GM12878 (cell line): ENCODE data around the gene GUCA2A. TPM values are rescaled to one million over a fixed set of nuclear protein-coding genes. Genes with fewer than 3 reads are reported as not detected.

Experiments used
- ATAC-seq: fragments of 200-7000 bp; cut with Tn5 transposase; 3 replicates; pipeline ENCODE4 v1.9.1; 2020; ENCODE audit warnings: mild to moderate bottlenecking, moderate library complexity
- BruUV-seq: library from RNA; stranded (reverse); fragments of 400-500 nt; replicated peaks from 2 replicates; lab custom pipeline; 2021; lab: Mats Ljungman, UMichigan
- CTCF ChIA-PET: fragments of 300-600 bp; sonication (Branson Sonifier 250); formaldehyde crosslinking; extraction: SDS; loops from one replicate; lab custom pipeline; 2021; ENCODE audit warnings: inconsistent platforms; lab: Yijun Ruan, JAX
- POLR2A ChIA-PET: fragments of 350-600 bp; formaldehyde crosslinking; extraction: SDS; loops from one replicate; lab custom pipeline; 2021; ENCODE audit warnings: inconsistent platforms; lab: Charles Lee
- RAD21 ChIA-PET: fragments of 300-600 bp; sonication (Branson Sonifier 250); formaldehyde crosslinking; loops from one replicate; lab custom pipeline; 2023; ENCODE audit warnings: antibody characterized with exemption; ENCODE audit not compliant: unreplicated experiment; lab: Charles Lee
- SMC1A ChIA-PET: fragments of 300-600 bp; sonication (Branson Sonifier 250); formaldehyde crosslinking; loops from one replicate; lab custom pipeline; 2023; ENCODE audit not compliant: unreplicated experiment, uncharacterized antibody; lab: Charles Lee
- DNase-seq: peaks from one replicate; pipeline ENCODE4 v3.0.0-alpha.2; 2011; ENCODE audit warnings: low read depth, low spot score
- FAIRE-seq: peaks from 3 replicates; lab custom pipeline; 2011; peaks lifted over from hg19 to GRCh38; lab: Jason Lieb, UNC
- H2AFZ ChIP-seq: 2 replicates; pipeline ENCODE4 v1.6.0; 2011; ENCODE audit warnings: low read depth, low read length, control low read depth; ENCODE audit not compliant: control insufficient read depth
- H3K27ac ChIP-seq: 2 replicates; pipeline ENCODE4 v1.5.1; 2011; ENCODE audit warnings: control low read depth; ENCODE audit not compliant: control insufficient read depth, insufficient read depth
- H3K27me3 ChIP-seq, 2 experiments: replicated peaks in 1 of 2; 2 replicates each; pipeline versions ENCODE4 v1.6.0 to v1.6.1; 2011; ENCODE audit warnings: low read length in 1 of 2; ENCODE audit not compliant: control insufficient read depth in 2 of 2, insufficient read depth in 2 of 2
- H3K36me3 ChIP-seq, 2 experiments: 2 replicates each; pipeline ENCODE4 v1.5.1; 2011; ENCODE audit warnings: low read length in 1 of 2; ENCODE audit not compliant: control insufficient read depth in 2 of 2, insufficient read depth in 2 of 2
- H3K4me1 ChIP-seq: 2 replicates; pipeline ENCODE4 v1.6.1; 2011; ENCODE audit warnings: mild to moderate bottlenecking, low read length, moderate library complexity, mixed read lengths; ENCODE audit not compliant: control insufficient read depth, insufficient read depth
- H3K4me2 ChIP-seq: 2 replicates; pipeline ENCODE4 v1.6.0; 2011; ENCODE audit warnings: control low read depth; ENCODE audit not compliant: control insufficient read depth, insufficient read depth
- H3K4me3 ChIP-seq: fragments of 200-600 bp; sonication (generic); 2 replicates; pipeline ENCODE4 v1.5.1; 2016
- H3K79me2 ChIP-seq: 2 replicates; pipeline ENCODE4 v1.6.0; 2011; ENCODE audit warnings: low read length; ENCODE audit not compliant: control insufficient read depth, insufficient read depth
- H3K9ac ChIP-seq: 2 replicates; pipeline ENCODE4 v1.8.0; 2011; ENCODE audit warnings: low read length, control low read depth, mixed read lengths; ENCODE audit not compliant: control insufficient read depth, insufficient read depth
- H3K9me3 ChIP-seq: replicated peaks from 3 replicates; pipeline ENCODE4 v1.5.1; 2011; ENCODE audit warnings: mild to moderate bottlenecking, low read length; ENCODE audit not compliant: control insufficient read depth, insufficient read depth
- H4K20me1 ChIP-seq: 2 replicates; pipeline ENCODE4 v1.6.0; 2011; ENCODE audit not compliant: control insufficient read depth, insufficient read depth
- HDGF ChIP-seq: fragments of 450-650 bp; IDR thresholded peaks from 2 replicates; pipeline ENCODE4 v1.6.1; 2016; ENCODE audit warnings: antibody characterized with exemption
- MEF2B ChIP-seq: fragments of 450-650 bp; IDR thresholded peaks from 2 replicates; pipeline ENCODE4 v1.6.1; 2018; ENCODE audit warnings: mild to moderate bottlenecking, moderate library complexity; ENCODE audit not compliant: partially characterized antibody, poor library complexity, severe bottlenecking
- NR2F1 ChIP-seq: fragments of 450-650 bp; conservative IDR thresholded peaks from 2 replicates; pipeline ENCODE4 v1.6.1; 2017; ENCODE audit warnings: mild to moderate bottlenecking
- SMAD1 ChIP-seq: fragments of 450-650 bp; IDR thresholded peaks from 2 replicates; pipeline ENCODE4 v1.6.1; 2018; ENCODE audit warnings: mild to moderate bottlenecking, low read depth; ENCODE audit not compliant: partially characterized antibody
- SRF ChIP-seq, 2 experiments: IDR thresholded peaks; 2 replicates each; pipeline ENCODE4 v1.6.1; 2011; ENCODE audit warnings: low read depth in 2 of 2, low read length in 2 of 2, mild to moderate bottlenecking in 1 of 2, moderate library complexity in 1 of 2
- ZNF384 ChIP-seq: IDR thresholded peaks from 2 replicates; pipeline ENCODE4 v1.6.1; 2012; ENCODE audit warnings: low read depth, mild to moderate bottlenecking, low read length, improper control_type of control experiment, borderline replicate concordance
- WGBS: methylation state at CpG from one replicate; pipeline ENCODE4 v1.1.6; 2016; ENCODE audit warnings: low lambda C conversion rate; ENCODE audit not compliant: insufficient replicate concordance, insufficient coverage; ENCODE audit errors: missing lambda C conversion rate; 5-methylcytosine and 5-hydroxymethylcytosine counted together
- in situ Hi-C: fragments of 300-500 bp; cut with MboI; formaldehyde crosslinking; loops from 9 replicates; pipeline ENCODE4 v1.14.3; 2018; ENCODE audit warnings: mixed read lengths
- intact Hi-C: fragments of 100-400 bp; cut with micrococcal nuclease; formaldehyde crosslinking; loops from one replicate; pipeline ENCODE4 v1.14.2; 2022; ENCODE audit not compliant: unreplicated experiment
- polyA plus RNA-seq, 11 experiments: library from polyadenylated mRNA; depleted of rRNA in 4 of 11; unstranded in 6 of 11; stranded (reverse) in 5 of 11; fragments of >200 nt; fragmentation: Nextera tagmentation in 4 of 11; fragmentation: Illumina TruSeq in 1 of 11; extraction: Ambion mirVana in 4 of 11; extraction: Trizol in 1 of 11; gene quantifications; 1 replicate in 1 of 11; 2 replicates in 10 of 11; pipeline versions ENCODE4 v1.2.1 to v1.2.3, GENCODE V29; 2011 to 2016; ENCODE audit warnings: inconsistent platforms in 2 of 11, missing spikeins in 2 of 11, low read depth in 1 of 11
- total RNA-seq, 4 experiments: library from RNA; depleted of rRNA in 3 of 4; stranded (reverse); fragments of >200 nt in 3 of 4; fragmentation: Illumina TruSeq in 1 of 4; extraction: Trizol in 1 of 4; gene quantifications; 2 replicates each; pipeline versions ENCODE4 v1.2.1 to v1.2.3, GENCODE V29; 2013 to 2021
- TF ChIP-seq, protein P1 (sequence below): fragments of 150-350 bp; IDR thresholded peaks from 2 replicates; pipeline ENCODE4 v1.6.1; 2014; ENCODE audit warnings: mild to moderate bottlenecking, low read depth, low read length
- TF ChIP-seq, protein P2 (sequence below): fragments of 450-650 bp; IDR thresholded peaks from 2 replicates; pipeline ENCODE4 v1.6.1; 2016; ENCODE audit warnings: mild to moderate bottlenecking
- TF ChIP-seq, protein P3 (sequence below): IDR thresholded peaks from 2 replicates; pipeline ENCODE4 v1.6.1; 2011; ENCODE audit warnings: low read depth, low read length, improper control_type of control experiment, borderline replicate concordance

GUCA2A gene
- total and polyA plus RNA-seq, 10 of the 15 experiments (the other 5 are each of a cell fraction or from before 2014, with no cell fraction given), result not detected

DNA sequence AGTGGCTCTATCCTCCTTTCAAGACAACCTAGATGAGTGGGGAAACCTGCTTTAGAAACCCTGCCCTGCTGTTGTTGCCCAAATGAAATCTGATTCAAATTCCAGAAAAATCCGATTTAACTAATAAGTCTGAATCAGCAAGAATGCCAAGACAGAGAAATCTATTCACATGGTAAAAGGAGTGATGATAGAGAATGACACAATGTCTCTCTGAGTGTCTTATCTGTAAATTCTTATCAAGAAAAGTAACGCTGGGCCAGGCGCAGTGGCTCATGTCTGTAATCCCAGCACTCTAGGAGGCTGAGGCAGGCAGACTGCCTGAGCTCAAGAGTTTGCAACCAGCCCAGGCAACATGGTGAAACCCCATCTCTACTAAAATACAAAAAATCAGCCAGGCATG, 13.7 kb upstream of the GUCA2A start:
- H4K20me1 ChIP-seq, result no peaks in the 10 kb centered on the region
- H3K9ac ChIP-seq, result no peak overlapping the region
- ChIA-PET SMC1A (interaction anchor here (1.0 kb wide), 1 partner anchor 895 kb away, joined by 3 read pairs; no protein-coding TSS in a partner anchor), CTCF (interaction anchor here (0.7 to 2.4 kb wide), 3 partner anchors 10 to 280 kb away, joined by 3 to 15 read pairs (median 4); partner anchors contain the start of gene FOXJ3), RAD21 (no interaction called here), POLR2A (no interaction called here)
- H3K27ac ChIP-seq, result no peak overlapping the region
- H3K27me3 ChIP-seq, result no peaks in the 10 kb centered on the region
- 96% methylated on average over 3 of the region's 3 CpGs for WGBS
- no peak for DNase-seq
- BruUV-seq, result no TSS peak
- no peak overlapping the region for H3K4me2 ChIP-seq
- H3K79me2 ChIP-seq, result no peaks in the 10 kb centered on the region
- H3K4me3 ChIP-seq, result no peak overlapping the region
- no peak overlapping the region for H2AFZ ChIP-seq
- H3K9me3 ChIP-seq, result no peaks in the 10 kb centered on the region
- intact Hi-C loops (loop anchor here (5.0 to 10.0 kb wide), 2 partner anchors 159 to 287 kb away; partner anchors contain the start of genes CCDC30 and FOXJ3), in situ Hi-C loops (loop anchor here (10.0 kb wide), 1 partner anchor 603 kb away; no protein-coding TSS in a partner anchor)
- FAIRE-seq, result no peak
- TF ChIP-seq, protein P1, sequence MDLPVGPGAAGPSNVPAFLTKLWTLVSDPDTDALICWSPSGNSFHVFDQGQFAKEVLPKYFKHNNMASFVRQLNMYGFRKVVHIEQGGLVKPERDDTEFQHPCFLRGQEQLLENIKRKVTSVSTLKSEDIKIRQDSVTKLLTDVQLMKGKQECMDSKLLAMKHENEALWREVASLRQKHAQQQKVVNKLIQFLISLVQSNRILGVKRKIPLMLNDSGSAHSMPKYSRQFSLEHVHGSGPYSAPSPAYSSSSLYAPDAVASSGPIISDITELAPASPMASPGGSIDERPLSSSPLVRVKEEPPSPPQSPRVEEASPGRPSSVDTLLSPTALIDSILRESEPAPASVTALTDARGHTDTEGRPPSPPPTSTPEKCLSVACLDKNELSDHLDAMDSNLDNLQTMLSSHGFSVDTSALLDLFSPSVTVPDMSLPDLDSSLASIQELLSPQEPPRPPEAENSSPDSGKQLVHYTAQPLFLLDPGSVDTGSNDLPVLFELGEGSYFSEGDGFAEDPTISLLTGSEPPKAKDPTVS, result no peak
- no peak for TF ChIP-seq ZNF384
- TF ChIP-seq, protein P2, sequence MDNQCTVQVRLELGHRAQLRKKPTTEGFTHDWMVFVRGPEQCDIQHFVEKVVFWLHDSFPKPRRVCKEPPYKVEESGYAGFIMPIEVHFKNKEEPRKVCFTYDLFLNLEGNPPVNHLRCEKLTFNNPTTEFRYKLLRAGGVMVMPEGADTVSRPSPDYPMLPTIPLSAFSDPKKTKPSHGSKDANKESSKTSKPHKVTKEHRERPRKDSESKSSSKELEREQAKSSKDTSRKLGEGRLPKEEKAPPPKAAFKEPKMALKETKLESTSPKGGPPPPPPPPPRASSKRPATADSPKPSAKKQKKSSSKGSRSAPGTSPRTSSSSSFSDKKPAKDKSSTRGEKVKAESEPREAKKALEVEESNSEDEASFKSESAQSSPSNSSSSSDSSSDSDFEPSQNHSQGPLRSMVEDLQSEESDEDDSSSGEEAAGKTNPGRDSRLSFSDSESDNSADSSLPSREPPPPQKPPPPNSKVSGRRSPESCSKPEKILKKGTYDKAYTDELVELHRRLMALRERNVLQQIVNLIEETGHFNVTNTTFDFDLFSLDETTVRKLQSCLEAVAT, result no peak
- TF ChIP-seq SRF (IDR thresholded peaks at IDR 0.05; ENCODE audit: low read depth in 2 of 2, low read length in 2 of 2), result no peak
- TF ChIP-seq HDGF, result no peak
- no peak for TF ChIP-seq SMAD1
- TF ChIP-seq NR2F1, result no peak
- TF ChIP-seq, protein P3, sequence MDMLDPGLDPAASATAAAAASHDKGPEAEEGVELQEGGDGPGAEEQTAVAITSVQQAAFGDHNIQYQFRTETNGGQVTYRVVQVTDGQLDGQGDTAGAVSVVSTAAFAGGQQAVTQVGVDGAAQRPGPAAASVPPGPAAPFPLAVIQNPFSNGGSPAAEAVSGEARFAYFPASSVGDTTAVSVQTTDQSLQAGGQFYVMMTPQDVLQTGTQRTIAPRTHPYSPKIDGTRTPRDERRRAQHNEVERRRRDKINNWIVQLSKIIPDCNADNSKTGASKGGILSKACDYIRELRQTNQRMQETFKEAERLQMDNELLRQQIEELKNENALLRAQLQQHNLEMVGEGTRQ, result no peak
- no peak for TF ChIP-seq MEF2B
- H3K36me3 ChIP-seq, result peaks cover 0 to 19% of the 10 kb centered on the region in 2 experiments
- ATAC-seq, result no peak
- H3K4me1 ChIP-seq, result no peaks in the 10 kb centered on the region
